ENCODE measurements around the gene DAB1.

Gene DAB1

DNA sequence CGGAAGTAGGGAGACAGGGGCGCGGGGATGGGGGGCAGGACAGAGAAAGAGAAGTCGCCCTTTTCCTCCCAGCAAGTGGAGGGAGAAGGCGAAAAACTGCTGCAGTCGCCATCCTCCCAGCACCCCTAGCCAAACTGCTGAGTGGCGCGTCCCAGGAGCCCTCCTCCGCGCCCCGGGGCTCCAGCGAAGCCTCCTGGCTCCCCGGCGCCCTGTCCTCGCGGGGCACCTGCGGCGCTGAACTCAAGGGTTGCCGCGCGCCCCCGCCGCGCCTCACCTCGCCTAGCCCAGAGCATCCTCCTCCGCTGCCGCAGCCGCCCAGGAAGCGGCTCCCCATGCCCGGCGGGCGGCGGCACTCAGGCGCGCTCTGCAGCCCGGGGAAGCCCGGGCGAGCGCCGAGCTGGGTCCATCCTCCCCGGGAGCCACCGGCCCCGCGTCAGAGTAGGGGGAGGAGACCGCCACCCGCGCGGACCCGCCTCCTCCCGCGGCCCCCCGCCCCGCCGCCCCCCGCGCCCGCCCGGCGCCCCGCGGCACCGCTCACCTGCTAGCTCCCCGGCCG lies at the start of gene DAB1:
Gene DAB1 (minus strand): TSS at position 405 of the 556 bp plus-strand sequence. CDS start 133,030 bp downstream, outside the sequence.
- DNase-seq (ENCODE audit: low read depth in 2 of 2): no peak

DNA sequence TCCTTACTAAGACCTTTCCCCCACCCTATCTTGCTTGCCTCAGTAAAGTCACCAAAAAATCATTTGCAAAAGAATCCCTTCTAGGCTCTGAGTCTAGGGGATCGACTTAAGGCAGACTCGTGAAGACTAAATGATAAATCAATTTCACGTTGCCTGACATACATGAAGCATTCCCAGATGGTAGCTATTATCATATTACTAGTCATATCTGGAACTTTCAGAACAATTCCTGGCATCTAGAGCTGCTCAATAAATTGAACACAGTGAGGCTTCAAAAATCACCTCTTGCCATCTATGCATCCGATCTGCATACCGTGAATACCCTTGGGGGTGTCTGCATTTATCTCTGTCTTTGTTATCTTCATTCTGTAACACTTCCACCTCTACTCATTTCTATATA lies 49.6 kb upstream of the DAB1 start:
- no peak for DNase-seq (ENCODE audit: low read depth in 2 of 2)

DNA sequence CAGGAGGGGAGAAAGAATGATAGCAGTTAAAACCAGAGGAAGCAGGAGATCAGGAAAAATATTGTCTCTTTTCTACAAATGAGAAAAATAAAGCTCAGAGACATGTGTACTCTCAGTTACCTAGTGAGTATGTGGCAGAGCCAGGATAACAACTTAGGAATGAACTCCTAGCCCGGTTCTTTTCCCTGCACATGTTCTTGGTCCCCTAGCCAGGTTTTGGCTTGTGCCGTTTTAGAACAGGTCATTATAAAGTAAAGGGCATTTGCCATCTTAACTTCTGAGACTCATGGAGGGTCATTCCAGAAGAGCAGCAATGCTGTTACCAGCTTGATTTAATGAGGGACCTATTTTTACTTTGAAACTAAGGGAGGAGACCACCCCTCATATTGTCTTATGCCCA lies 48.1 kb upstream of the DAB1 start:
- DNase-seq (ENCODE audit: low read depth in 2 of 2): no peak

DNA sequence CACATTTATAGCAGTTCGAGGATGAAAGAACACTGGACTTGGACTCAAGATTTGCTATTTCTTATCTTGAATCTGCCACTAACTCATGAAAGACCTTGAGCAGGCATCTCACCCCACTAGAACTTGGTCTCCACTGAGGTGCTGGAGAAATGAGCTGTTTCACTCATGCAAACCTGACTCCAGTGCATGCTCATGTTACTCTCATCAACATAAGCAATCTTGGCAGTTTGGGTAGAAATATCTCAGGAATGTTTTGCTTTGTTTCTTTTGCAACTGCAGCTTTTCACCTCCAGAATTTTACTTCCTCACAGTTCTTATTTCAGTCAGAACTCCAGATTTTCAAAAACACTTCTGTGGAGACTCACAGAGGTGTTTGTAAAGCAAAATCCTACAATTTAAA lies 46.2 kb upstream of the DAB1 start:
- no peak for DNase-seq (ENCODE audit: low read depth in 2 of 2)

DNA sequence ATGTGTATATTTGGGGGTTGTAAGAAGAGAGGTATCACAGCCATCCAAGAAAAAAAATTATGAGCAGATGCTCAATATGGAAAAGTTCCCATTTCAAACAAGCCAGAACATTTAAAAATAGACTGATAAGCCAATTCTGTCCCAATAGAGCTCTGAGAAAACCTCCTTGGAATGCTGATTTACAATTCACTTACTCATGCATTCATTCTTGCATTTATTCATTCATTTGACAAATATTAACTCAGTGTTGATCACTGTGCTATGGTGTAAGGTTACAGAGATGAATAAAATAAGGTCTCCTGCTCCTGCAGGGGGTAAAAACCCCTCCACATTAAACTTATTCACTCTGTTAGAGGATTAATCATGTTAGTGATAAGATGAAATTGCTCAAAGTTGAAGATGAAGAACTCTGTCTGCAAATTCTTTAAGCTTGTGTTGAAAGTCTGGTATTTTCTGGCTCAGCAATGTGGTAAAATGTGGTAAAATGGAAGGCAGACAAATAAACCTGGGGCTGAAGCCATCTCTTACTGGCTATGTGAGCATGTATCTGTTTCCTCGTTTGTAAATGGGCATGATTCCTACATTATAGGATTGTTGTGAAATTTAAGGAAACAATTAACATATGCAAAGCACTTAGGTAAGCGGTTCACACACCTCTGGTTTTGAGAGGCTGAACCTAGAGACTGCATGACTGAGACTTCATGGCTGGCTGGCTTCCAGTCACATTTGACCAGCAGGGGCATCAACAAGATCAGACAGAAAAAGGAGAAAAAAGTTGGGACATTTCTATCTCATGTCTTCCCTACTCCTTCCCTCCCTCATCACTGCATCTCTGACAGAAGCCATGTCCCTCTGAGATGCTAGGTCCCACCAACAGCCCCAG lies 45.0 kb upstream of the DAB1 start:
- DNase-seq (ENCODE audit: low read depth in 2 of 2): no peak

DNA sequence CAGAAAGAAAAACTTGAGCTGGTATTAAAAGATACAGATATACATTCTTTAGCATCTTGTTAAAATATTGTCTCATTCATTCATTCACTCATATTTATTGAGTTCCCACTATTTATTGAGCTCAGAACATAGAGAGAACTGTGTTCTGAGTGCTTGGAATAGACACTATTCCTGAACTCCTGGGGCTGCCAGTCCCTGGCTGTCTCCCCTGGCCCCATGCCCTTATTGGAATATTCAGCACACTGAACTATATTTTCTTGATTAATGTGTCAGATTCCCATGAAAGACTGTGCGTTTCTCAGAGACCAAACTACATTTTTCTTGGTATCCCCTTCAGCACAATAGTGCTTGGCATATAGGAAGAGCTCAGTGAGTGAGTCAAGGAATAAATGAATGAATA lies 44.0 kb upstream of the DAB1 start:
- DNase-seq (ENCODE audit: low read depth in 2 of 2): no peak

DNA sequence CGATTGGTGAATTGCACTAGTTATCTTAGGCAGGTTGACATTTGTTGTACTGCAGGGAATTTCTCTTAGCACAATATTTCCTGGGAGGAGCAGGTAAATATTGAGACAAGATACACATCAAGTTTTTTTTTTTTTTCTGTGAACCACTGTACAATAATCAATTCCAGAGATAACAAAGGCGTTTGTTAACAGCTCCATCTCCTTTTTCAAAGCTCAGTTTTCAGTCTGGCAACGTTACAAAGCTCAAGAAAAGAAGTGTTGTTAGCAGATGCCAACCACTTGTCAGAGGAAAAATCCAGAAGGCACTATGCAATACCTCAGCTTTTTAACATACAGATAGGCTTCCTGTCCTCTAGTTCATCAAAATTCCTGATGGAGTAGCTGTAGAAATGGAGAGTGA lies 40.9 kb upstream of the DAB1 start:
- DNase-seq (ENCODE audit: low read depth in 2 of 2): no peak

DNA sequence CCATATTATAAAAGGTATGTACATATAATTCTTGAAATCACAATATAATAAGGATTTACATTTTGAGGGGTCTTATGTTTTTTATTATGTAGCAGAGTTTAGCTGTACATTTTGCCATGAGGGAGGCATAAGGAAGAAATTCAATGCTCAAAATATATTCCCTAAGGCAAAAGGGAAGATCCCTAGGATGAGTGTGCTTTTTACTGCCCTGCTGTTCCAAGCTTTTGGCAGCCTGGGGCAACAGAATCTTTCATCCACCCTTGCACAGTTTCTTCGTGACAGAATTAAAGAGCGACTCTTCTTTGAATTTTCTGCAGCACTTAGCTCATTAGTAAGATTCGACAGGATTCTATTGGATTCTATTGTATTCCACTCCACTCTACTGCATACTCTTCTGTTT lies 39.5 kb upstream of the DAB1 start:
- DNase-seq (ENCODE audit: low read depth in 2 of 2): no peak

DNA sequence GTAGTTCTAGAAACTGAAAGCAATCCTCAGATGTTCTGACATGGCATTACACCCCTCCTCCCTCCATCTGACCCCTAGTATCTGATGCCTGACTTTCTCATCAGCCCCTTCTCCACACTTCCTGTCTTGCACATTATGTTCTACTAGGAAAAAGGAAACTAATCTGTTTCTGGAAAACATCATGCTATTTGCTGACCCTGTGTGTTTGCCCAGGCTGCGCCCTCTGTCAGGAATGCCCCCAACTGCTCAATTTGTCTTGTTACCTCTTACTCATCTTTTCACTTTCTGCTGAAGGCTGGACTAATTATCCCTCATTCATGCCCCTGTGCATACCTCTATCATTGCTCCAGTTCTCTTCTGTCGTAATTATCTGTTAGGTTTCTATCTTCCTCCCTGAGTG lies 37.5 kb upstream of the DAB1 start:
- no peak for DNase-seq (ENCODE audit: low read depth in 2 of 2)

DNA sequence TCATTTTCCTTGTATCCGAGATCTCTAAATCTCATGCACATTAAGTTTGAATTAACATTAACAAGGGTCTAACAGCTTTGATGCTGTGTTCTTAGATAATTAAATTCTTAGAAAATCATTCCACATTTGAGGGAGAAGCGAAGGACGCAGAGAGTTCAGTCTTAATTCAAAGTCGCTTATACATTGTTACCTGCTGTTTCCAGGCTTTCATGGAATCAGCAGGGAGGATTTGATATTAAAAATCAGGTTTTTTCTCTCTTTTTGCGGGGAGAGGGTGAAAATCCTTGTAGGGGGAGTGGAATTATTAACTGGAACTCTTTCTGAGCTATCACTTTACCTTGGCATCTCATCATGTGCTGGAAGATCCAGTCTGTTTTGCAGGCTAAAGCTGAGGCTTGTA lies 27.7 kb upstream of the DAB1 start:
- DNase-seq (ENCODE audit: low read depth in 2 of 2): no peak

DNA sequence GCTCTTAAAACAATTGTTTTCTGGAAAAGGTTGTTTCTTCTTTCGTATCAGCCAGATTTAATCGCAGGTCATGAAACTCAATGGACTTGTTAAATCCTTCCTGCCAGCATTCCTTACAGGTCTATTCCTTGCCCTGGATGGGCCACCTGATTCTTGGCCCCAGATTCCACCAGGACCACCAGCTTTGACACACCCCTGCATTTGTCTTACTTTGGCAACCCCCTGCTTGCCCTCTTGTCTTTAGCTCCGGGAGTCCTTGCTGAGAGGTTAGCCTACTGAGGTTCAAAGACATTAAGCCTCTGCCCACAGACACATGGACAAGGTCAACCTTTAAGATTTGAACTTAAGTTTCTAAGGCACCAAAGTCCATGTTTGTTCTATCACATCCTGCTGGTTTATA lies 27.1 kb upstream of the DAB1 start:
- DNase-seq (ENCODE audit: low read depth in 2 of 2): no peak

DNA sequence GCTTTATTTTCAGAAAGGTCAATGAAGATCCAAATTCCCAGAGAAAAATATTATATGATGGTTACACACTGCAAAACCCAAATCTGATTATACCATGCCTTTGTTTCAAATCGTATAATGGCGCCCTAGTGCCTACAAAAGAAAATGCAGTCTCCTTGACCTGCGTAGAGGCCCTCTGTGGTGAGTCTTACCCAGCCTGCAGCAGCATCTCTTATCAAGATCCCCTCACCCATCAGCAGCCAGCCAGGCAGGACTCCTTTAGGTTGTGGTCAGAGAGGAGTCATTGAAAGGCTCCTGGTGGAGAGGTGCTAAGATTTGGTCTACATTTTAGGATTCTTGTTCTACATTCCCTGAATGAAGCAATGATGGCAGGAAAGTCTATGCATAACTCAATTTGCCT lies 23.7 kb upstream of the DAB1 start:
- DNase-seq (ENCODE audit: low read depth in 2 of 2): no peak

DNA sequence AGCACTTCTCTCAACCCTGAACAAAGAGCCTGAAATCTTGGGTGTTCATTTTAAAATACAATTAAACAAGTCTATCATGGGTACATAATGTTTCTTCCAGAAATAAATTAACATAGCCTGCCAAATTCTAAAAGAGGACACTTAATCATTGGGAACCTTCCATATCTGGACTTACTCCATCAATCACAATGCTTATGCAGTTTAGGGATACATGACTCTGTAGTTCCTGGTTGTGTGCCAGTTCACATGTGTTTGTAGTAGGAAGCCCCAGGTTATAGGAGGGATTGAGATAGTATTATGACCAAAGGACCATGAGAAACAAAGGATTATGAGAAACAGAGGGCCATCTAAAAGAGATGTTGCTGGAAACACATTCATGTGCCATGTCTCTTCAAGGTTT lies 19.1 kb upstream of the DAB1 start:
- no peak for DNase-seq (ENCODE audit: low read depth in 2 of 2)

DNA sequence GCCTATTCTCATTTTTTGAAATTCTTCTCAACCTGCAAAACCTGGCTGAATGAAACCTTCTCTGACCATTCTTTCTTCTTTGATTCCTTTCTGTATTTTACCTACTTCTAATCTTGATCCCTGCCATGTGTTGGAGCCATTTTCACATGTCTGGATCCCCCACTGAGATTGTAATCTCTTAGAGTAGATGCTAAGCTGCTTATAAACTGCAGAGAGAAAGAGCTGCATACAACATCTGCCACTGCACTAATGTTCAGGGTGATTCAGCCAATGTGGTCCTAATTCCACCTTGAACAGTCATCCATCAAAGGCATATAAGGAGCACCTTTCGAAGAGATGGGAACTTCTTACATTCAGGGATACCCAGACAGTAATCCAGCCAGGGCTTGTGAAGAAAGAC lies 16.2 kb upstream of the DAB1 start:
- no peak for DNase-seq (ENCODE audit: low read depth in 2 of 2)

DNA sequence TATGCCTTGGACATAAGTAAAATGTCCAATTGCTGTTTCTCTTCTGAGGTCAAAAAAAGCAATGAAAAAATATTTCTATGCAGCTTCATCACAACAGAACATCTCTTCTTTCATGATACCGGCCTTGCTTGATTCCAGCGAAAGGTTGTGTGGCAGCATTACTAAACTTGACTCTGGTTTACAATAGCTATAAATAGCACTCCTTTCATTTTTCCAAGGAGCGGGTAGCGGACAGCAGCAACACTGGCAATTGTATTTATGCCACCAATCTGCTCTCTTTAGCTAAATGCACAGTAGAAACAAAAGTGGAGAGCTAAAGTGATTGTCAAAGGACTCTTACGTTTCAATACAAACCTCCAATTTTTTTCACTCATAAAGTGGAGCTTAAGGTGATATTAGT lies 7.5 kb upstream of the DAB1 start:
- no peak for DNase-seq (ENCODE audit: low read depth in 2 of 2)

DNA sequence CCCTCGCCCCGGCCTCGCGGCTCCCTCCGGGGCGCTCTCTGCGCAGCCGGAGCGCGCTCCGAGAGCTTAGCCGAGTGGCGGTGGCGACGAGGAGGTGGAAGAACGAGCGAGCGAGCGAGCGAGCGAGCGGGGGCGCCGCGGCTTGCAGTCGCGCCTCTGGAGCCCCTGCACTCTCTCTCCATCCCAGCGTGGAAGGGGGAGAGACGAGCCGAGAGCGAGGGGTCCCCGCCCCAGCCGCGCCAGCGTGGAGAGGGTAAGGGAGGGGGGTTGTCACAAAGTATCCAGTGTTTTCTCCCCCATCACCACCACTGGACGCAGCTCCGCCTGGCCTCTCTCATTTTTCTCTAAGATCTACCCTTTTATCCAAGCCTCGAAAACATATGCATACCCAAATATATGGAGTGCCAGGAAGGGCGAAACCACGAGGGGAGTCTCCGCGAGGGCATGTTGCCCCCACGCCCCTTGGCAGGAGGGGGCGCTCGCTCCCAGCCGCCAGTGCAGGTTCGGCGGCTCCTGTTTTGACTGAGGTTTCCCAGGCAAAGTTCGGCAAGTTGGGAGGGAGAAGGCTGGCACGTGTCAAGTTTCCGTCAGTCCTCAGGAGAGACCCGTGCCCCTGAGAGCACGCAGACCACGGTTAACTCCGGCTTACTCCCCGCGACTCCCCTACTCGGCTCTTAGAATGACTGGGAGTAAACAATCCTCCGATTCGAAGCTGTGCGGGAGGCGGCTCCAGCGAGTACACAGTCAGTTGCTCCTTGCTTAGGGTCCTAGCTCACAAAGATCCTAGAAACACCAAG lies 569 bp upstream of the DAB1 start:
- no peak for DNase-seq (ENCODE audit: low read depth in 2 of 2)

DNA sequence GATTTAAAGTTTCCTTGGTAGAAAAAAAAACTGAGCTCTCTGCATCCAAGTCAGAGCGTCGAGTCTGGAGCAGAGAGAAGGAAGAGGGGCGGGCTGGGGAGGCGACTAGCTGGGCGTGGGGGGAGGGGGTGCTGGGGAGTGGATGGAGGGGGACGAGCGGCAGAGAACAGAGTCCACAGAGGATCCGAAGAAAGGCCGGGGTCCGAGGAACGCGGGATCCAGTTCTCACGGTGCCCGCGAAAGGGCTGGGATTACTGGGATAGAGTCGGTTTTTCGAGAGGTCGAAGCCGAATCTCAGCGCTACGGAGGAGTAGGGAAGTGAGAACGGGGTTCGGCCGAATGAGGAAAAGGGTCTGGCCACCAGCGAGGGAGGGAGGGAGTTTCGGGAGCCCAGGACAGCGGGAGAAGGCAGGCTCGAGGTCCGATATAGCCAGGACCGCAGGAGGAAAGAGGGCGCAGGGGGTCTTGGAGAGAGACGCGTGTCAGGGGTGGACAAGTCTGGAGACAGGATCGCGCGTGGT lies 665 bp downstream of the DAB1 start:
- DNase-seq (ENCODE audit: low read depth in 2 of 2): no peak

DNA sequence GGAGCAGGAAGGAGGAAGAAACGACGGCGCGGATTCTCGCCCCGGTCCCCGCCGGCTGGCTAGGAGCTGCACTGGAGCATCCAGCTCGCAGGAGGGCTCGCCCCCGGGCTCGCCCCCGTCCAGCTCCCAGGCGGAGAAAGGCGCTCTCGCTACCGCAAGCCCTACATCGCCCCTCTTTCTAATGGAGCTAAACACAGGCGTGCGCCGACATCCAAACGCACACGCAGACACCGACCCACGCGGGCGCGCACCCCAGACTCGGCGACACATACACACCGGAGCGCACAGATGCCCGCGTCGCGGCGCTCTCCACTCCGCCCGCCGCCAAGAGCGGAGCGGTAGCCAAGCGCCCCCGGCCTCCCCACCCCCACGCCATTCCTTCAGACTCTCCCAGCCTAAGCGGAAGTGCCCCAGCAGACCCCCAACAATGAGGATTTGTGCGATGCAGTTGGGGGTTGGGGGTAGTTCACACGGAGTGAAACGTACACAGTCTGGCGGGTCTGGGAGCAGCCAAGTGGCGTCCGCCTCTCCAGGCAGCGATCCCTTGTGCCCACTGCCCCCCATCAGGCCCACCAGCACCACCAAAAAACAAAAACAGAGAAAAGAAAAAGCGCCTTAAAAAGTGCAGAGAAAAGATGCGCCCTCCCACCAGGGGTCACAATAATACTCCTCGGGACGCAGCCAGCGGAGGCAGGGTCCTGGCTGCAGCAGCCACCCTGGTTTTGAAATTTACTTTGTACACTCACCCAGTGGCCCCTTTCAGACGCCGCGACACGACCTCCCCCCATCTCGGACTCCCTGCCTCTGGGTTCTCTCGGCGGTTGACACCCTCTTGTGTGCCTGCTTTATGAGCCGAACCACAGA lies 1.4 kb downstream of the DAB1 start:
- DNase-seq (ENCODE audit: low read depth in 2 of 2): no peak

DNA sequence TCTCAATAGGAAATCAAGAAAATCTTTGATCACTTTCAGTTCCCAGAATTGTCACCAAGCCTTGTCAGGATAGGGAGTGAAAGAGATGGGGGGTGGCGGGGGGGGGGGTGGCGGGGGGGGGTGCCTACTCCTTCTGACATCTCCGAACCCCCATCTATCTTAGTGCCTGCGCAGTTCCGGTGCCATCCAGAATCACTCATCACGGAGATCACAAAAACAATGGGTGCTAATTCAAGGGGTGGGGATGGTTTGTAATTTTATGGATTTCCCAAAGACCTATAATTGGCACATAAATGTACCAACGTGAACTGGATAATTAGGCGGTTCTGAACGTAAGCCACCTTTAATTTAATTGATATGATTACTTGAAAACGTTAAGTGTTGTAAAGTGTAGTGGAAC lies 2.1 kb downstream of the DAB1 start:
- no peak for DNase-seq (ENCODE audit: low read depth in 2 of 2)

DNA sequence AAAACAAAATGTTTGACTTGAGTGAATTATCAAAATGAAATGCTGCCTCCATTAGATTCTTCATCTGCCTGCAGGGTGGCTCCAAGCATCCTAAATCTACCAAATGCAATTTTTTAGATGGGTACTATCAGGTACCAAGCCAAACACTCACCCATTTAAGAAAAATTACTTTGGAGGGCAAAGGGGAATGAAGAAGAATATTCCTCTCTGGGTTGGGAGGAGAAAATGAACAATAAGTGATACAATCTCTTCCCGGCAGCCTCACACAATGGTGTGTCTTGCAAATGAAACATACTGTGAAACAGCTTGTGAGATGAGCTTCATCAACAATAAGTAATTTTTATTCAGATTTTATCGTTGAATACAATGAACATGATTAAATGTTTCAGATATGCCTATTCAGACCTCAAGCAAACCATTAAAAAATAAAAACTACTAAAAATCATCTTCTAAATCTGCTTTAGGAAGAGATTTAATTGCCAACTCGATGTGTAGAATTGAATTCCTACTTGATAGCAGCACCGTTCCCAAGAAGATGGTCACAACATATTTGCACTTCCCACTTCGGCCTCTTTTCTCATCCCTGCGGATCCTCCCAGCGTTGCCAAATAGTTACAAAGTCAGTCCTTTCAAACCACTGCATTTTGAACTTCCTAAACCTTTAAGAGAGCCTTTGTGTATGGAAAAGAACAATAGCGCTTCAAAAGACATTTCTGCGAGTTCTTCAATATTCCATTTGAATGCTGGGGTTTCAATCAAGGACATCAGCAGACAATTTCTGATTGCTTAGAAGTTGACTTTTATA lies 2.7 kb downstream of the DAB1 start:
- DNase-seq (ENCODE audit: low read depth in 2 of 2): no peak

DNA sequence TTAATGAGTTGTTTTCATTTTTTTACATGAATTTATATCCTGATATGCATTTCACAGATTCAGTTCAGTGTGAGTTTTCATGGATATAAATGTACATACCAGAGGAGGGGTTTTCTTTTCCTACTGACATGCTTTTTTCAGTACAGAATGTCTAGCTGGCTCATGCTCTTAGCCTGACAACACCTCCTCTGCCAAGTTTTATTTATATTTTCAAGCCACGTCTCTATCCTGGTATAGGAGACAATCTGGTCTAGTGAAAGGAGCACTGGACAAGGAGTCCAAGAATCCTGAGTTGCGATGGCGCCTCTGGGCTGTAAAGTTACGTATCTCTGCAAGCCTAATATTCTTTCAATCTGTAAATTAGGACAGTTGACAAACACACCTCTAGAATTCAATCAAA lies 4.9 kb downstream of the DAB1 start:
- no peak for DNase-seq (ENCODE audit: low read depth in 2 of 2)

Measured in stimulated activated CD8-positive, alpha-beta memory T cell treated with anti-CD3 and anti-CD28 coated beads, Interleukin-15, amount 100 ng/mL, for 48 hours (primary cell).